Measurements from ENCODE around the gene SH3PXD2A. TPM values are rescaled to one million over a fixed set of nuclear protein-coding genes. Genes with fewer than 3 reads are reported as not detected.
A peak's percentile ranks its signal among the peaks of the same experiment; 100 is the strongest.

The SH3PXD2A gene
- total and polyA plus RNA-seq, 9 of the 15 experiments (the other 6 are each of a cell fraction or from before 2014, with no cell fraction given) = 0.41 to 9.3 (median 2.5) TPM

DNA sequence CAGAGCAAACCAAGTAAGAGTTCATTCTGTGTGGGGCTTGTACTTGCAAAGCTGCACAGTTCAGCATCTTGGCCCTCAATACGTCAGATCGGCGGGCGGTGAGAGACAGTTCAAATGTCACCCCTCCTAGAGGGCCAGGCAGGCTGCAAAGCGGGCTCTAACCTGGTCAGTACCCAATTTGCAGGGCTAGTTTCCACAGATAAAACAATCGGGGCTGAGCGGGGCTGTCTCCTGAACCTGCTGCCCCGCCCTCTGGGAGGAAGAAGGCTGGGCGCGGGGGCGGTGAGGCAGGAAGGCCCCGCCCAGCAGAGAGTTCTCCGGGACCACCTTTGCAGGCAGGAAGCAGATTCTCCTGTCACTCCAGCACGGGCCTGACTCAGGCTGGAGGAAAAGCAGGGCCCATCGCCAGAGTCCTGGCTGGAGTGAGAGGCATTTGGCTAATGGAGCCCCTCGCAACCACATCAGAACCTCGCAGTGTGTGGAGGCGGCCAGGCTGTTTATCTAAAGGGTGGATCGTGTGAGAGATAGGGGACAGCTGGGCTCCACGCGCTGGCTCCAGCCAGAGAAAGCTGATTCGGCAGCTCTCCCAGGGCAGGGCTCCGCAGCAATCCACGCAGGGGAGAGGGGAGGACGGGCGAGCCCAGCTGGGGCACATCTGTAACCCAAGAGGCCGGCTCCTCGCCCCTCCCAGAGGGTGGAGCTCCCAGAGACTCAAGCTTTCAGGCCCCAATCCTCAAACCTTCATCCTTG, 83.1 kb downstream of the SH3PXD2A start (continued):
- TF ChIP-seq, protein P1, sequence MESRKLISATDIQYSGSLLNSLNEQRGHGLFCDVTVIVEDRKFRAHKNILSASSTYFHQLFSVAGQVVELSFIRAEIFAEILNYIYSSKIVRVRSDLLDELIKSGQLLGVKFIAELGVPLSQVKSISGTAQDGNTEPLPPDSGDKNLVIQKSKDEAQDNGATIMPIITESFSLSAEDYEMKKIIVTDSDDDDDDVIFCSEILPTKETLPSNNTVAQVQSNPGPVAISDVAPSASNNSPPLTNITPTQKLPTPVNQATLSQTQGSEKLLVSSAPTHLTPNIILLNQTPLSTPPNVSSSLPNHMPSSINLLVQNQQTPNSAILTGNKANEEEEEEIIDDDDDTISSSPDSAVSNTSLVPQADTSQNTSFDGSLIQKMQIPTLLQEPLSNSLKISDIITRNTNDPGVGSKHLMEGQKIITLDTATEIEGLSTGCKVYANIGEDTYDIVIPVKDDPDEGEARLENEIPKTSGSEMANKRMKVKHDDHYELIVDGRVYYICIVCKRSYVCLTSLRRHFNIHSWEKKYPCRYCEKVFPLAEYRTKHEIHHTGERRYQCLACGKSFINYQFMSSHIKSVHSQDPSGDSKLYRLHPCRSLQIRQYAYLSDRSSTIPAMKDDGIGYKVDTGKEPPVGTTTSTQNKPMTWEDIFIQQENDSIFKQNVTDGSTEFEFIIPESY (CRISPR knock-in tag; IDR thresholded peaks at IDR 0.05) = no peak
- TF ChIP-seq LEF1 (IDR thresholded peaks at IDR 0.05) (no peak), ILF3 (IDR thresholded peaks at IDR 0.05; ENCODE audit: borderline replicate concordance) (no peak), ZNF717 (CRISPR knock-in tag; IDR thresholded peaks at IDR 0.05) (no peak), ZNF431 (CRISPR knock-in tag; IDR thresholded peaks at IDR 0.05) (no peak), PHF8 (IDR thresholded peaks at IDR 0.05; ENCODE audit: borderline replicate concordance, low read length) (peak; percentile 45; the same call in 1 of the 2 replicates), CEBPG (CRISPR knock-in tag; IDR thresholded peaks at IDR 0.05) (no peak), CEBPG (tag; conservative IDR thresholded peaks at IDR 0.05 in 1 of 2, IDR thresholded peaks at IDR 0.05 in 1 of 2) (no peak), ZFPM2 (CRISPR knock-in tag; IDR thresholded peaks at IDR 0.05) (no peak), BRD9 (IDR thresholded peaks at IDR 0.05; ENCODE audit: low read depth, partially characterized antibody) (no peak)
- TF ChIP-seq, protein P2, sequence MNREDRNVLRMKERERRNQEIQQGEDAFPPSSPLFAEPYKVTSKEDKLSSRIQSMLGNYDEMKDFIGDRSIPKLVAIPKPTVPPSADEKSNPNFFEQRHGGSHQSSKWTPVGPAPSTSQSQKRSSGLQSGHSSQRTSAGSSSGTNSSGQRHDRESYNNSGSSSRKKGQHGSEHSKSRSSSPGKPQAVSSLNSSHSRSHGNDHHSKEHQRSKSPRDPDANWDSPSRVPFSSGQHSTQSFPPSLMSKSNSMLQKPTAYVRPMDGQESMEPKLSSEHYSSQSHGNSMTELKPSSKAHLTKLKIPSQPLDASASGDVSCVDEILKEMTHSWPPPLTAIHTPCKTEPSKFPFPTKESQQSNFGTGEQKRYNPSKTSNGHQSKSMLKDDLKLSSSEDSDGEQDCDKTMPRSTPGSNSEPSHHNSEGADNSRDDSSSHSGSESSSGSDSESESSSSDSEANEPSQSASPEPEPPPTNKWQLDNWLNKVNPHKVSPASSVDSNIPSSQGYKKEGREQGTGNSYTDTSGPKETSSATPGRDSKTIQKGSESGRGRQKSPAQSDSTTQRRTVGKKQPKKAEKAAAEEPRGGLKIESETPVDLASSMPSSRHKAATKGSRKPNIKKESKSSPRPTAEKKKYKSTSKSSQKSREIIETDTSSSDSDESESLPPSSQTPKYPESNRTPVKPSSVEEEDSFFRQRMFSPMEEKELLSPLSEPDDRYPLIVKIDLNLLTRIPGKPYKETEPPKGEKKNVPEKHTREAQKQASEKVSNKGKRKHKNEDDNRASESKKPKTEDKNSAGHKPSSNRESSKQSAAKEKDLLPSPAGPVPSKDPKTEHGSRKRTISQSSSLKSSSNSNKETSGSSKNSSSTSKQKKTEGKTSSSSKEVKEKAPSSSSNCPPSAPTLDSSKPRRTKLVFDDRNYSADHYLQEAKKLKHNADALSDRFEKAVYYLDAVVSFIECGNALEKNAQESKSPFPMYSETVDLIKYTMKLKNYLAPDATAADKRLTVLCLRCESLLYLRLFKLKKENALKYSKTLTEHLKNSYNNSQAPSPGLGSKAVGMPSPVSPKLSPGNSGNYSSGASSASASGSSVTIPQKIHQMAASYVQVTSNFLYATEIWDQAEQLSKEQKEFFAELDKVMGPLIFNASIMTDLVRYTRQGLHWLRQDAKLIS (CRISPR knock-in tag; IDR thresholded peaks at IDR 0.05) = no peak
- TF ChIP-seq, protein P3, sequence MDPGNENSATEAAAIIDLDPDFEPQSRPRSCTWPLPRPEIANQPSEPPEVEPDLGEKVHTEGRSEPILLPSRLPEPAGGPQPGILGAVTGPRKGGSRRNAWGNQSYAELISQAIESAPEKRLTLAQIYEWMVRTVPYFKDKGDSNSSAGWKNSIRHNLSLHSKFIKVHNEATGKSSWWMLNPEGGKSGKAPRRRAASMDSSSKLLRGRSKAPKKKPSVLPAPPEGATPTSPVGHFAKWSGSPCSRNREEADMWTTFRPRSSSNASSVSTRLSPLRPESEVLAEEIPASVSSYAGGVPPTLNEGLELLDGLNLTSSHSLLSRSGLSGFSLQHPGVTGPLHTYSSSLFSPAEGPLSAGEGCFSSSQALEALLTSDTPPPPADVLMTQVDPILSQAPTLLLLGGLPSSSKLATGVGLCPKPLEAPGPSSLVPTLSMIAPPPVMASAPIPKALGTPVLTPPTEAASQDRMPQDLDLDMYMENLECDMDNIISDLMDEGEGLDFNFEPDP (CRISPR knock-in tag; IDR thresholded peaks at IDR 0.05) = no peak
- TF ChIP-seq, protein P4, sequence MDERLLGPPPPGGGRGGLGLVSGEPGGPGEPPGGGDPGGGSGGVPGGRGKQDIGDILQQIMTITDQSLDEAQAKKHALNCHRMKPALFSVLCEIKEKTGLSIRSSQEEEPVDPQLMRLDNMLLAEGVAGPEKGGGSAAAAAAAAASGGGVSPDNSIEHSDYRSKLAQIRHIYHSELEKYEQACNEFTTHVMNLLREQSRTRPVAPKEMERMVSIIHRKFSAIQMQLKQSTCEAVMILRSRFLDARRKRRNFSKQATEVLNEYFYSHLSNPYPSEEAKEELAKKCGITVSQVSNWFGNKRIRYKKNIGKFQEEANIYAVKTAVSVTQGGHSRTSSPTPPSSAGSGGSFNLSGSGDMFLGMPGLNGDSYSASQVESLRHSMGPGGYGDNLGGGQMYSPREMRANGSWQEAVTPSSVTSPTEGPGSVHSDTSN (CRISPR knock-in tag; IDR thresholded peaks at IDR 0.05; ENCODE audit: low read depth) = 0 out of 2 replicates have a peak, but pooled peaks have one; percentile 37
- TF ChIP-seq, protein P4 (tag; conservative IDR thresholded peaks at IDR 0.05; ENCODE audit: low read depth) = no peak
- TF ChIP-seq, protein P5, sequence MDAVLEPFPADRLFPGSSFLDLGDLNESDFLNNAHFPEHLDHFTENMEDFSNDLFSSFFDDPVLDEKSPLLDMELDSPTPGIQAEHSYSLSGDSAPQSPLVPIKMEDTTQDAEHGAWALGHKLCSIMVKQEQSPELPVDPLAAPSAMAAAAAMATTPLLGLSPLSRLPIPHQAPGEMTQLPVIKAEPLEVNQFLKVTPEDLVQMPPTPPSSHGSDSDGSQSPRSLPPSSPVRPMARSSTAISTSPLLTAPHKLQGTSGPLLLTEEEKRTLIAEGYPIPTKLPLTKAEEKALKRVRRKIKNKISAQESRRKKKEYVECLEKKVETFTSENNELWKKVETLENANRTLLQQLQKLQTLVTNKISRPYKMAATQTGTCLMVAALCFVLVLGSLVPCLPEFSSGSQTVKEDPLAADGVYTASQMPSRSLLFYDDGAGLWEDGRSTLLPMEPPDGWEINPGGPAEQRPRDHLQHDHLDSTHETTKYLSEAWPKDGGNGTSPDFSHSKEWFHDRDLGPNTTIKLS (IDR thresholded peaks at IDR 0.05; ENCODE audit: borderline replicate concordance, low read depth) = no peak

All from K562 (cell line).